Heart left ventricle (tissue), 16 donors: ENCODE data around the gene DOCK9. TPM values are rescaled to one million over a fixed set of nuclear protein-coding genes. Genes with fewer than 3 reads are reported as not detected.

Experiments
- ATAC-seq, 4 donors: fragments of 200-7000 bp; cut with Tn5 transposase; one replicate each; pipeline ENCODE4 v1.9.1; 2020 to 2022; ENCODE audit warnings: moderate library complexity in 4 of 4, mild to moderate bottlenecking in 3 of 4, moderate number of reproducible peaks in 1 of 4
- DNase-seq, 5 donors: peaks; one replicate each; pipeline ENCODE4 v3.0.0-alpha.2; 2020
- H3K27ac ChIP-seq, 12 donors: fragments of 200-600 bp; sonication (generic) in 4 of 12; one replicate each; pipeline versions ENCODE4 v1.5.0 to v1.8.0; 2016 to 2022; ENCODE audit warnings: mild to moderate bottlenecking in 2 of 12
- H3K27me3 ChIP-seq, 9 donors: fragments of 200-600 bp; sonication (generic) in 2 of 9; one replicate each; pipeline versions ENCODE4 v1.5.1 to v1.8.0; 2016 to 2022; ENCODE audit warnings: mild to moderate bottlenecking in 3 of 9
- H3K36me3 ChIP-seq, 9 donors: fragments of 200-600 bp; sonication (generic) in 2 of 9; one replicate each; pipeline versions ENCODE4 v1.5.0 to v1.8.0; 2018 to 2022; ENCODE audit warnings: mild to moderate bottlenecking in 2 of 9
- H3K4me1 ChIP-seq, 12 donors: fragments of 200-600 bp; sonication (generic) in 4 of 12; one replicate each; pipeline versions ENCODE4 v1.5.0 to v1.8.0; 2016 to 2022; ENCODE audit warnings: mild to moderate bottlenecking in 3 of 12
- H3K4me3 ChIP-seq, 12 donors: fragments of 200-600 bp; sonication (generic) in 4 of 12; one replicate each; pipeline versions ENCODE4 v1.5.0 to v1.8.0; 2017 to 2022; ENCODE audit warnings: mild to moderate bottlenecking in 9 of 12, moderate library complexity in 4 of 12
- H3K9me3 ChIP-seq, 12 donors: fragments of 200-600 bp; sonication (generic) in 4 of 12; one replicate each; pipeline versions ENCODE4 v1.5.0 to v1.8.0; 2016 to 2022; ENCODE audit warnings: mild to moderate bottlenecking in 1 of 12
- POLR2A ChIP-seq, 2 donors: fragments of 450-650 bp; IDR thresholded peaks; one replicate each; pipeline ENCODE4 v1.6.1; 2017; ENCODE audit warnings: antibody characterized with exemption in 2 of 2, mild to moderate bottlenecking in 2 of 2, moderate library complexity in 2 of 2
- WGBS, 4 donors: extraction: QIAGEN DNeasy Blood & Tissue Kit in 2 of 4; methylation state at CpG; one replicate each; pipeline versions ENCODE4 v1.1.5 to v1.1.7; 2013 to 2018; 5-methylcytosine and 5-hydroxymethylcytosine counted together
- intact Hi-C, 10 donors: fragments of 100-400 bp; cut with DNase I; formaldehyde crosslinking; loops; one replicate each; pipeline versions ENCODE4 v1.11.1 to v1.14.2; 2022
- polyA plus RNA-seq, 2 donors: library from polyadenylated mRNA; stranded (reverse); fragments of 200-250 nt; gene quantifications; one replicate each; pipeline ENCODE4 v1.2.3, GENCODE V29; 2013
- total RNA-seq, 9 donors: library from RNA; depleted of rRNA in 2 of 9; stranded (reverse); fragments of >200 nt in 2 of 9; fragmentation: NEBNext Ultra II Directional in 3 of 9; extraction: Animal tissue kit (Norgen Biotek cat#: 25700) in 3 of 9; gene quantifications; one replicate each; pipeline versions ENCODE4 v1.1.0 to v1.2.4, GENCODE V29; 2016 to 2023
- TF ChIP-seq, protein P1 (sequence below), 12 donors: fragments of 200-600 bp; sonication (generic) in 4 of 12; IDR thresholded peaks; one replicate each; pipeline versions ENCODE4 v1.5.0 to v1.8.0; 2018 to 2022; ENCODE audit warnings: antibody characterized with exemption in 12 of 12, mild to moderate bottlenecking in 5 of 12
- donor health status: ischemic (EF 13 %, LVEDD 7.1; RV severe dilation, severe dysfunction).
- donor health status: healthy with polysubstance abuse.
- donor health status: DM: no; HTN: yes; CAD: no.
- donor health status: DM: no; HTN: no; CAD: no.
- donor health status: ischemic (EF 25% LVEDD 6.9; RV normal size, moderate dysfunction).
- donor health status: ischemic (EF 25% LVEDD 5.7; RV mildly dilated, moderate dysfunction).
- donor health status: healthy.
- donor health status: DM: yes; HTN: yes; CAD: no.
- donor health status: ischemic (EF 35%, LVEDD 5.7; RV mildly dilated, moderate dysfunction).
- donor health status: nonischemic (EF 11% LVEDD 7.7; RV severe dilation, severe dysfunction).
- donor health status: DM: yes; HTN: yes; CAD: no.
- donor health status: PGD.
- donor health status: ischemic (EF 29% LVEDD 5.4; RV normal size, mild dysfunction).
- donor health status: nonischemic (EF 23%, LVEDD 6.1; RV moderate dilation, normal function).

DOCK9 gene
- total and polyA plus RNA-seq, 11 donors: 21.4 to 128 (median 45.2) TPM

DNA sequence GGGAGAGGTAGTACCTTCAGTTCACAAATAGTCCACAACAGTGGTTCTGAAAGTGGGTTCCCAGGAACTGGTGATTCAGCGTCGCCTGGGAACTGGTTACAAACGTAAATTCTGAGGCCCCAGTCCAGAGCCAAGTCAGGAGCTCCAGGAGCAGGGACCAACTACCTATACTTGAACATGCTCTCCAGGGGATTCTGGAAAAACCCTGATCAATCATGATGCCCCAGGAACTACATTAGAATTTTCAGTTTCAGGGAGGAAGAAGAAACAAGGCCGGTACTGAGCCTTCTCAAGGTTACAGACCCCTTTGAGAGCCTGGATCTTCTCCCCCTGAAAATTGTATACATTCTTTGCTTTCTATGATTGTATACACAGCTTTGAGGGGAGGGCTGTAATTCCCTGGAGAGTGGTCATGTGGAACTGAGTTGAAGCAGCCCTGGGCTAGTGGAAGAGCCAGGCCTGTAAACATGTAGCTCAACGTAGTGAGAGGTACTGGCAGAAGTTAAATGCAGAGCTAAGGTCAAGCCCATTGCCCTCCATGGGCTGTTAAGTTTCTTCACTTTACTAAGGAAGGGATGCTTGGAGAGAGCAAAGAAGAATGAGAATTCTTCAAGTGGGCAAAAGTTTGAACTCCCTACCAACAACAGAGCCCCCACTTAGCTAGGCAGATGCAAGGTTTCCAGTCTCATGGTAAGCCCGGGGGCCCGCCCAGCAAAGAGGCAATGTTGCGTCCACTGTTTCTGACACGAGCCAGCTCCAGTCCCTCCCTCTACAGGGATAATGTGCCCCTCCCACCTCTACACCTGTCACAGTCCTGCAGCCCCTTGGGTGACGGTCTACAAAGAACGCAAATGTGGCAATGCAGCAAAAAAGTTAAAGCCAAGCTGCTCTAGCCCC, 17.0 kb downstream of the DOCK9 start:
- H3K4me1 ChIP-seq: peaks cover 21 to 80% (median 62%) of the 10 kb centered on the region in 12 donors
- TF ChIP-seq, protein P1, sequence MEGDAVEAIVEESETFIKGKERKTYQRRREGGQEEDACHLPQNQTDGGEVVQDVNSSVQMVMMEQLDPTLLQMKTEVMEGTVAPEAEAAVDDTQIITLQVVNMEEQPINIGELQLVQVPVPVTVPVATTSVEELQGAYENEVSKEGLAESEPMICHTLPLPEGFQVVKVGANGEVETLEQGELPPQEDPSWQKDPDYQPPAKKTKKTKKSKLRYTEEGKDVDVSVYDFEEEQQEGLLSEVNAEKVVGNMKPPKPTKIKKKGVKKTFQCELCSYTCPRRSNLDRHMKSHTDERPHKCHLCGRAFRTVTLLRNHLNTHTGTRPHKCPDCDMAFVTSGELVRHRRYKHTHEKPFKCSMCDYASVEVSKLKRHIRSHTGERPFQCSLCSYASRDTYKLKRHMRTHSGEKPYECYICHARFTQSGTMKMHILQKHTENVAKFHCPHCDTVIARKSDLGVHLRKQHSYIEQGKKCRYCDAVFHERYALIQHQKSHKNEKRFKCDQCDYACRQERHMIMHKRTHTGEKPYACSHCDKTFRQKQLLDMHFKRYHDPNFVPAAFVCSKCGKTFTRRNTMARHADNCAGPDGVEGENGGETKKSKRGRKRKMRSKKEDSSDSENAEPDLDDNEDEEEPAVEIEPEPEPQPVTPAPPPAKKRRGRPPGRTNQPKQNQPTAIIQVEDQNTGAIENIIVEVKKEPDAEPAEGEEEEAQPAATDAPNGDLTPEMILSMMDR (IDR thresholded peaks at IDR 0.05): no peak
- no peak for TF ChIP-seq POLR2A (IDR thresholded peaks at IDR 0.05)
- DNase-seq: no peak
- H3K27me3 ChIP-seq: no peaks in the 10 kb centered on the region
- H3K9me3 ChIP-seq: no peaks in the 10 kb centered on the region
- peak in 1 of 4 donors; percentile 23 for ATAC-seq
- intact Hi-C loops: loop anchor here in 4 of 10 donors (5.0 to 10.0 kb wide), 4 partner anchors 34 to 64 kb away; no protein-coding TSS in a partner anchor
- peak overlapping the region; percentile 32 to 78 (median 62) for H3K27ac ChIP-seq
- no peaks in the 10 kb centered on the region for H3K36me3 ChIP-seq
- 72 to 76% (median 75%) methylated on average over 10 to 11 of the region's 11 CpGs for WGBS, 4 donors
- H3K4me3 ChIP-seq: no peak overlapping the region

DNA sequence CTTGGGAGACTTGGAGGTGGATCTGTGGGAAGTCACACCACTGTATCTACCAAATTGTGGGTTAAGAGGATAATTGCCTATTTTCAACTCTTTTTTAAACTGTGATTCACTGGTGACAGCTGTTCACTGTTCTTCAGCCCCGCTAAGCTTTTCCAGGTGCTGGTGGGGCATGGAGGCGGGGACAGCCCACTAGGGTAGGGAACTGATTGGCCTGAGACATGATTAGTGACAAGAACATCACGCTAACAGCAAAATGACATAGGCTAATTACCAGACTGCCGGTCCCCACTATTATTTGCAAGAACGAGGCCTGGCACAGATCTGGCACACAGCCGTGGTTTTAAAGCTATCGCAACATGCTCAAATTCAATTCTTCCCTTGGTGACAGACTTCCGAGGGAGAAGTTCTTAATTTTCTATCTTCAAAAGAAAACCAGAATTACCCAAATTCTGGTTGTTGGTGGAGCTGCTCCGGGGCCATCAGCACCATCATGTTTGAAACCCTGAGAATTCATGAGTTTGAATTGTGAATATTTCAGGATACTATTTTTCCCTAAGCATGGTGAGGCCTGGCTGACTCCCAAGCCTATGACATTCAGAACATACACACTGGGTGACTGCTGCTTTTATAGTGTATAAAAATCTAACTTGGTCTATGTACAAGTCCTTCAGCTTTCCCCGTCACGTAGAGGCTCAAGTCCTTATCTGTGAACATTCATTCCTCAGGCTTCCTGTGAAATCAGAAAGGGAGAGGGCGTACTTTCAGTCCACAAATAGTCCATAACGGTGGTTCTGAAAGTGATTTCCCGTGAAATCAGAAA, 17.9 kb downstream of the DOCK9 start:
- TF ChIP-seq POLR2A (IDR thresholded peaks at IDR 0.05): no peak
- TF ChIP-seq, protein P1 (IDR thresholded peaks at IDR 0.05): peak in 2 of 12 donors; percentile 12 to 17
- no peaks in the 10 kb centered on the region for H3K9me3 ChIP-seq
- H3K27ac ChIP-seq: peak overlapping the region; percentile 32 to 80 (median 65)
- 63 to 72% (median 68%) methylated on average over 14 of the region's 14 CpGs for WGBS, 4 donors
- no peaks in the 10 kb centered on the region for H3K27me3 ChIP-seq
- peak; percentile 49 to 80 (median 58) for ATAC-seq
- peaks cover 0 to 4% (median 0%) of the 10 kb centered on the region in 9 donors for H3K36me3 ChIP-seq
- peaks cover 21 to 71% (median 56%) of the 10 kb centered on the region in 12 donors for H3K4me1 ChIP-seq
- intact Hi-C loops: loop anchor here in 4 of 10 donors (5.0 to 10.0 kb wide), 4 partner anchors 33 to 63 kb away; no protein-coding TSS in a partner anchor
- DNase-seq: no peak
- no peak overlapping the region for H3K4me3 ChIP-seq

DNA sequence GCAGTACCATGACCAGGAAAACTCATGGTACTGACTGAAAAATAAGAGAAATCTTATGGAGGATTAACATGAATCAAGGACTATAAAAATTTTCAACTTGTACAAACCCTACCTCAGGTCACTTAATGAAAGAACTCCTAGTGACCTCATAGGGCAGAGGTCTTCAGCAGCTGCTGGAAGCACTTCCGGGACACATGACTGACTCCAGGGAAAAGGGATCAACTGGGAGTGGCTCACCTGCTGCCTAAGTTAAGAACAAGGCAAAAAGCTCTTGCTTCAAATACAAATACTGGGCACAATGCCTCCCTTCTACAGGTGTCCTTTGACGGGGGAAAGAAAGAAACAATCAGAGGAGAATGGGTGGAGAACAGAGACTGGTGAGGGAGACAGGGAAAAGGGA, 18.6 kb downstream of the DOCK9 start:
- Histone ChIP-seq H3K27ac (peak overlapping the region in 11 of 12 donors; percentile 48 to 80 (median 67)), H3K9me3 (no peaks in the 10 kb centered on the region), H3K36me3 (peaks cover 0 to 6% (median 0%) of the 10 kb centered on the region in 9 donors), H3K4me1 (peaks cover 14 to 64% (median 50%) of the 10 kb centered on the region in 12 donors), H3K27me3 (no peaks in the 10 kb centered on the region), H3K4me3 (no peak overlapping the region)
- ATAC-seq: peak in 1 of 4 donors; percentile 39
- DNase-seq: no peak
- TF ChIP-seq, protein P1 (IDR thresholded peaks at IDR 0.05): no peak
- no peak for TF ChIP-seq POLR2A (IDR thresholded peaks at IDR 0.05)
- intact Hi-C loops: no loop called here
- 61 to 71% (median 63%) methylated on average over 2 of the region's 2 CpGs for WGBS, 4 donors
